RPMI8226 (cell line): ENCODE measurements around the gene RDX.

Experiments
- DNase-seq: peaks from one replicate; pipeline ENCODE4 v3.0.0-alpha.2; 2015

Gene RDX

DNA sequence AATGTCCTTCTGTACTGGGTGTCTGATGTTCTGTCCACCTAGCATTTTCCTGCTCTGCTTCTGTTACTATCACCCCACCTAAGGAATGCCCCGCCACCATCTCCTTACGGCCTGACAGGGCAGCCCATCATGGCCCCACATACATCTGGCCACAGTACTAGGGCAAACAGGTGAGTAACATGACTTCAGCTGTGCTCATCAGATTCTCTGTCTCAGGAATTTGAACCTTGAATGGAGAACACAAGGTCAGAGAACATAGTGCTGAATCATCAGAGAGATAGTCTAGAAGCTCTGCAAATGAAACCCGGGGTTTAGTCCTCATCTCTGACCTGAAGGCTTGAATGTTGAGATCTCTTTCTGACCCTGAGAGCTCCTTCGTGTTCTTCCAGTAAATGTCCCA lies 170.8 kb downstream of the RDX start:
- no peak for DNase-seq
